HCT116 (cell line): Measurements from ENCODE around the gene MTRR. TPM values are rescaled to one million over a fixed set of nuclear protein-coding genes. Genes with fewer than 3 reads are reported as not detected.

ENCODE experiments used
- ATAC-seq: fragments of 200-7000 bp; cut with Tn5 transposase; 2 replicates; pipeline ENCODE4 v1.9.1; 2020; ENCODE audit warnings: mild to moderate bottlenecking, moderate library complexity
- BruUV-seq: library from RNA; stranded (reverse); fragments of 400-500 nt; replicated peaks from 2 replicates; lab custom pipeline; 2021; lab: Mats Ljungman, UMichigan
- CTCF ChIA-PET: fragments of 300-600 bp; sonication (Branson Sonifier 250); formaldehyde crosslinking; loops from one replicate; lab custom pipeline; 2021; ENCODE audit warnings: antibody characterized with exemption; lab: Charles Lee
- POLR2A ChIA-PET: fragments of 300-600, 350-600 bp; sonication (Branson Sonifier 250); formaldehyde crosslinking; loops from one replicate; lab custom pipeline; 2021; ENCODE audit warnings: antibody characterized with exemption; lab: Charles Lee
- RAD21 ChIA-PET, 2 experiments: fragments of 300-600 bp; sonication (Branson Sonifier 250); formaldehyde crosslinking; loops; one replicate each; lab custom pipeline; 2023; ENCODE audit warnings: low total read pairs in 2 of 2; ENCODE audit not compliant: uncharacterized antibody in 2 of 2, unreplicated experiment in 2 of 2, low non-redundant PET in 1 of 2; lab: Charles Lee
- DNase-seq: peaks from one replicate; pipeline ENCODE4 v3.0.0-alpha.2; 2010; ENCODE audit warnings: low read depth, low spot score
- H2AFZ ChIP-seq: fragments of 200-600 bp; shearing (Covaris generic), sonication (generic); 2 replicates; pipeline ENCODE4 v1.6.1; 2017; ENCODE audit warnings: low read depth, mixed run types, mixed read lengths, antibody characterized with exemption, low read length; ENCODE audit not compliant: poor library complexity, severe bottlenecking
- H3K27ac ChIP-seq: 2 replicates; pipeline ENCODE4 v1.5.1; 2012; ENCODE audit warnings: low read depth, low read length
- H3K27me3 ChIP-seq: fragments of 200-600 bp; sonication (generic); 2 replicates; pipeline ENCODE4 v1.6.1; 2016; ENCODE audit warnings: mixed run types, low read length, mixed read lengths; ENCODE audit not compliant: insufficient read depth
- H3K36me3 ChIP-seq, 2 experiments: fragments of 200-500 bp in 1 of 2; fragments of 200-600 bp in 1 of 2; sonication (Bioruptor generic) in 1 of 2; sonication (generic) in 1 of 2; 2 replicates each; pipeline versions ENCODE4 v1.5.1 to v1.6.1; 2014 to 2016; ENCODE audit warnings: low read length in 2 of 2, inconsistent platforms in 1 of 2, mixed read lengths in 1 of 2, mixed run types in 1 of 2; ENCODE audit not compliant: insufficient read depth in 2 of 2, control insufficient read depth in 1 of 2
- H3K4me1 ChIP-seq, 2 experiments: fragments of 200-600 bp in 1 of 2; sonication (generic) in 1 of 2; 2 replicates each; pipeline versions ENCODE4 v1.5.1 to v1.6.1; 2012 to 2017; ENCODE audit warnings: low read length in 2 of 2, inconsistent platforms in 1 of 2, mild to moderate bottlenecking in 1 of 2, mixed read lengths in 1 of 2, mixed run types in 1 of 2, moderate library complexity in 1 of 2; ENCODE audit not compliant: insufficient read depth in 2 of 2, control insufficient read depth in 1 of 2
- H3K4me2 ChIP-seq: fragments of 200-600 bp; sonication (generic); 2 replicates; pipeline ENCODE4 v1.6.1; 2017; ENCODE audit warnings: mixed run types, low read length, mixed read lengths
- H3K4me3 ChIP-seq, 2 experiments: fragments of 200-600 bp in 1 of 2; sonication (generic) in 1 of 2; replicated peaks in 1 of 2; 2 replicates each; pipeline ENCODE4 v1.5.1; 2011 to 2016; ENCODE audit warnings: low read length in 2 of 2, control low read depth in 1 of 2, low read depth in 1 of 2, mild to moderate bottlenecking in 1 of 2, mixed read lengths in 1 of 2, mixed run types in 1 of 2
- H3K79me2 ChIP-seq: fragments of 200-600 bp; sonication (generic); 2 replicates; pipeline ENCODE4 v1.6.1; 2017; ENCODE audit warnings: mild to moderate bottlenecking, mixed run types, low read length, moderate library complexity, mixed read lengths; ENCODE audit not compliant: insufficient read depth
- H3K9ac ChIP-seq: fragments of 200-600 bp; sonication (generic); 2 replicates; pipeline ENCODE4 v1.6.1; 2016; ENCODE audit warnings: low read length, mixed read lengths
- H3K9me2 ChIP-seq: fragments of 200-600 bp; sonication (generic), shearing (Covaris generic); 2 replicates; pipeline ENCODE4 v1.6.1; 2017; ENCODE audit warnings: mixed run types, mild to moderate bottlenecking, moderate library complexity; ENCODE audit not compliant: insufficient read depth
- H3K9me3 ChIP-seq, 2 experiments: fragments of 200-500 bp in 1 of 2; fragments of 200-600 bp in 1 of 2; sonication (Bioruptor generic) in 1 of 2; sonication (generic) in 1 of 2; 2 replicates each; pipeline ENCODE4 v1.6.1; 2014 to 2017; ENCODE audit warnings: low read length in 2 of 2, mixed read lengths in 2 of 2, inconsistent platforms in 1 of 2, low read depth in 1 of 2, mild to moderate bottlenecking in 1 of 2, mixed run types in 1 of 2, moderate library complexity in 1 of 2; ENCODE audit not compliant: control insufficient read depth in 1 of 2, insufficient read depth in 1 of 2
- H4K20me1 ChIP-seq: fragments of 200-600 bp; sonication (generic), shearing (Covaris generic); 2 replicates; pipeline ENCODE4 v1.6.1; 2017; ENCODE audit warnings: mixed run types, mild to moderate bottlenecking, moderate library complexity; ENCODE audit not compliant: insufficient read depth
- CBX3 ChIP-seq: IDR thresholded peaks from 2 replicates; pipeline ENCODE4 v1.6.1; 2012; ENCODE audit warnings: low read depth
- CEBPB ChIP-seq: IDR thresholded peaks from 2 replicates; pipeline ENCODE4 v1.6.1; 2012; ENCODE audit warnings: low read depth
- EGR1 ChIP-seq: IDR thresholded peaks from 2 replicates; pipeline ENCODE4 v1.6.1; 2012; ENCODE audit warnings: low read depth
- EZH2phosphoT487 ChIP-seq: fragments of 200-600 bp; IDR thresholded peaks from 2 replicates; pipeline ENCODE4 v1.6.1; 2018; ENCODE audit warnings: antibody characterized with exemption, borderline replicate concordance
- FOSL1 ChIP-seq: IDR thresholded peaks from 2 replicates; pipeline ENCODE4 v1.6.1; 2012; ENCODE audit warnings: low read depth
- JUND ChIP-seq: IDR thresholded peaks from 2 replicates; pipeline ENCODE4 v1.6.1; 2012
- MAX ChIP-seq: IDR thresholded peaks from 2 replicates; pipeline ENCODE4 v1.6.1; 2012
- POLR2A ChIP-seq: IDR thresholded peaks from 2 replicates; pipeline ENCODE4 v1.7.0; 2011; ENCODE audit warnings: borderline replicate concordance; ENCODE audit not compliant: insufficient read depth, insufficient read length; ENCODE audit errors: extremely low read depth
- RAD21 ChIP-seq: IDR thresholded peaks from 2 replicates; pipeline ENCODE4 v1.6.1; 2012; ENCODE audit warnings: low read depth, mild to moderate bottlenecking
- SIN3A ChIP-seq: IDR thresholded peaks from 2 replicates; pipeline ENCODE4 v1.6.1; 2012; ENCODE audit warnings: low read depth
- SP1 ChIP-seq: IDR thresholded peaks from 2 replicates; pipeline ENCODE4 v1.6.1; 2012; ENCODE audit warnings: low read depth
- TCF7L2 ChIP-seq: IDR thresholded peaks from 2 replicates; pipeline ENCODE4 v1.7.0; 2011; ENCODE audit warnings: borderline replicate concordance, inconsistent platforms; ENCODE audit not compliant: insufficient read depth, insufficient read length; ENCODE audit errors: extremely low read depth
- YY1 ChIP-seq: IDR thresholded peaks from 2 replicates; pipeline ENCODE4 v1.6.1; 2011; ENCODE audit warnings: low read length, low read depth, moderate library complexity, mild to moderate bottlenecking; ENCODE audit not compliant: insufficient replicate concordance; ENCODE audit errors: extremely low read depth
- ZFX ChIP-seq: fragments of 450-650 bp; IDR thresholded peaks from 2 replicates; pipeline ENCODE4 v1.6.1; 2017
- ZNF274 ChIP-seq: fragments of 200-500 bp; sonication (Bioruptor generic); IDR thresholded peaks from 2 replicates; pipeline ENCODE4 v1.6.1; 2014; ENCODE audit warnings: mild to moderate bottlenecking, low read depth, low read length, inconsistent platforms
- intact Hi-C: fragments of 100-400 bp; cut with micrococcal nuclease; formaldehyde crosslinking; loops from 2 replicates; pipeline ENCODE4 v1.10.0; 2022
- total RNA-seq: library from RNA; stranded (reverse); gene quantifications from one replicate; pipeline ENCODE4 v1.2.1, GENCODE V29; 2021; ENCODE audit not compliant: unreplicated experiment
- TF ChIP-seq, protein P1 (sequence below): IDR thresholded peaks from 2 replicates; pipeline ENCODE4 v1.6.1; 2011; ENCODE audit warnings: mild to moderate bottlenecking, low read length, moderate library complexity; ENCODE audit not compliant: insufficient replicate concordance; ENCODE audit errors: extremely low read depth
- TF ChIP-seq, protein P2 (sequence below): IDR thresholded peaks from 2 replicates; pipeline ENCODE4 v1.6.1; 2012; ENCODE audit warnings: low read depth
- TF ChIP-seq, protein P3 (sequence below), 3 experiments: fragments of 200-600 bp in 1 of 3; sonication (generic) in 1 of 3; IDR thresholded peaks in 2 of 3; conservative IDR thresholded peaks in 1 of 3; 2 replicates each; pipeline ENCODE4 v1.5.1; 2012 to 2017; ENCODE audit warnings: low read depth in 2 of 3, low read length in 2 of 3, antibody characterized with exemption in 1 of 3, borderline replicate concordance in 1 of 3, control low read depth in 1 of 3, mild to moderate bottlenecking in 1 of 3, mixed read lengths in 1 of 3, mixed run types in 1 of 3, moderate library complexity in 1 of 3; ENCODE audit not compliant: insufficient read depth in 1 of 3
- TF ChIP-seq, protein P4 (sequence below): IDR thresholded peaks from 2 replicates; pipeline ENCODE4 v1.6.1; 2012

Gene MTRR
- total RNA-seq, 1 experiment from 2014 or later, result 32.5 TPM

DNA sequence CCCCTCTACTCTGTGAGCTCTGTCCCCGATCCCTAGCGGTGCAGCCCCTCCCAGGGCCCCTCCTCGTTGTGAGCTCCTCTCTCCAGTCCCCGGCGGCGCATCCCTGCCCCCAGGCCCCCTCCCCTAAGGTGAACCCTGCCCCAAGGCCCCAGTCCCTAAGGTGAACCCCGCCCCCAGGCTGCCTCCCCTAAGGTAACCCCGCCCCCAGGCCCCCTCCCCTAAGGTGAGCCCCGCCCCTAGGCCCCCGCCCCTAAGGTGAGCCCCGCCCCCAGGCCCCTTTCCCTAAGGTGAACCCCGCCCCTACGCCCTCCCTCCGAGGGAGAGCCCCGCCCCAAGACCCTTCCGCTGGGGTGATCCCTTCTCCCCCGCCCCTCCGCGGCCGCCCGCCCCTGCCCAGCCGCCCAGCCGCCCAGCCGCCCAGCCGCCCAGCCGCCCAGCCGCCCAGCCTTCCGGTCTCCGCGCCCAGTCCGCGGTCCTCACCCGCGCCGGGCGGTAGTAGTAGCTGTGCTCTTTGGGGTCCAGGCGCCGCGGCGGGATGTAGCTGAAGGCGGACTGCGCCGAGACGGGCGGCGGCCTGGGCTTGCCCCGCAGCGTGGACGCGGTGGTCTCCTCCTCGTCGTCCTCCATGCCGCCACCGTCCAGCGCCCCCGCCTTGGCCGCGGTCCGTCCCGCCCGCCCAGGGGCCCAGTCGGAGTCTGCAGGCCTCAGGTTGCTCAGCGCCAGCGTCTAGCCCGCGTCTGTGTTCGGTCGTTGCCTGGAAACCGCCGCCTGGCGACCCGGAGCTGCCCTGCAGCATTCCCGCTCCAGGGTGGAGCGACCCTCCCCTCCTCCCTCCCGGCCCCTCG lies 18.3 kb upstream of the MTRR start, which contains the start of gene CFAP90:
CFAP90 (minus strand) TSS at position 739 of the 845 bp plus-strand sequence; CDS start at position 627, 112 bp downstream.
- no peaks in the 10 kb centered on the region for H3K9me2 ChIP-seq
- POLR2A ChIA-PET, result no interaction called here
- H3K9me3 ChIP-seq, result no peaks in the 10 kb centered on the region
- H3K27ac ChIP-seq, result no peak within 1 kb of the TSS
- ATAC-seq, result no peak
- no TSS peak for BruUV-seq
- no peaks in the 10 kb centered on the region for H3K79me2 ChIP-seq
- TF ChIP-seq TCF7L2 (no peak), FOSL1 (no peak), ZNF274 (no peak), CBX3 (no peak), SIN3A (no peak), POLR2A (no peak), EZH2phosphoT487 (no peak), CEBPB (no peak), EGR1 (no peak), RAD21 (no peak), ZFX (no peak), JUND (no peak), YY1 (no peak), MAX (no peak), SP1 (no peak)
- TF ChIP-seq, protein P1, sequence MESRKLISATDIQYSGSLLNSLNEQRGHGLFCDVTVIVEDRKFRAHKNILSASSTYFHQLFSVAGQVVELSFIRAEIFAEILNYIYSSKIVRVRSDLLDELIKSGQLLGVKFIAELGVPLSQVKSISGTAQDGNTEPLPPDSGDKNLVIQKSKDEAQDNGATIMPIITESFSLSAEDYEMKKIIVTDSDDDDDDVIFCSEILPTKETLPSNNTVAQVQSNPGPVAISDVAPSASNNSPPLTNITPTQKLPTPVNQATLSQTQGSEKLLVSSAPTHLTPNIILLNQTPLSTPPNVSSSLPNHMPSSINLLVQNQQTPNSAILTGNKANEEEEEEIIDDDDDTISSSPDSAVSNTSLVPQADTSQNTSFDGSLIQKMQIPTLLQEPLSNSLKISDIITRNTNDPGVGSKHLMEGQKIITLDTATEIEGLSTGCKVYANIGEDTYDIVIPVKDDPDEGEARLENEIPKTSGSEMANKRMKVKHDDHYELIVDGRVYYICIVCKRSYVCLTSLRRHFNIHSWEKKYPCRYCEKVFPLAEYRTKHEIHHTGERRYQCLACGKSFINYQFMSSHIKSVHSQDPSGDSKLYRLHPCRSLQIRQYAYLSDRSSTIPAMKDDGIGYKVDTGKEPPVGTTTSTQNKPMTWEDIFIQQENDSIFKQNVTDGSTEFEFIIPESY, result no peak
- TF ChIP-seq, protein P2, sequence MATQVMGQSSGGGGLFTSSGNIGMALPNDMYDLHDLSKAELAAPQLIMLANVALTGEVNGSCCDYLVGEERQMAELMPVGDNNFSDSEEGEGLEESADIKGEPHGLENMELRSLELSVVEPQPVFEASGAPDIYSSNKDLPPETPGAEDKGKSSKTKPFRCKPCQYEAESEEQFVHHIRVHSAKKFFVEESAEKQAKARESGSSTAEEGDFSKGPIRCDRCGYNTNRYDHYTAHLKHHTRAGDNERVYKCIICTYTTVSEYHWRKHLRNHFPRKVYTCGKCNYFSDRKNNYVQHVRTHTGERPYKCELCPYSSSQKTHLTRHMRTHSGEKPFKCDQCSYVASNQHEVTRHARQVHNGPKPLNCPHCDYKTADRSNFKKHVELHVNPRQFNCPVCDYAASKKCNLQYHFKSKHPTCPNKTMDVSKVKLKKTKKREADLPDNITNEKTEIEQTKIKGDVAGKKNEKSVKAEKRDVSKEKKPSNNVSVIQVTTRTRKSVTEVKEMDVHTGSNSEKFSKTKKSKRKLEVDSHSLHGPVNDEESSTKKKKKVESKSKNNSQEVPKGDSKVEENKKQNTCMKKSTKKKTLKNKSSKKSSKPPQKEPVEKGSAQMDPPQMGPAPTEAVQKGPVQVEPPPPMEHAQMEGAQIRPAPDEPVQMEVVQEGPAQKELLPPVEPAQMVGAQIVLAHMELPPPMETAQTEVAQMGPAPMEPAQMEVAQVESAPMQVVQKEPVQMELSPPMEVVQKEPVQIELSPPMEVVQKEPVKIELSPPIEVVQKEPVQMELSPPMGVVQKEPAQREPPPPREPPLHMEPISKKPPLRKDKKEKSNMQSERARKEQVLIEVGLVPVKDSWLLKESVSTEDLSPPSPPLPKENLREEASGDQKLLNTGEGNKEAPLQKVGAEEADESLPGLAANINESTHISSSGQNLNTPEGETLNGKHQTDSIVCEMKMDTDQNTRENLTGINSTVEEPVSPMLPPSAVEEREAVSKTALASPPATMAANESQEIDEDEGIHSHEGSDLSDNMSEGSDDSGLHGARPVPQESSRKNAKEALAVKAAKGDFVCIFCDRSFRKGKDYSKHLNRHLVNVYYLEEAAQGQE, result no peak
- TF ChIP-seq, protein P3, sequence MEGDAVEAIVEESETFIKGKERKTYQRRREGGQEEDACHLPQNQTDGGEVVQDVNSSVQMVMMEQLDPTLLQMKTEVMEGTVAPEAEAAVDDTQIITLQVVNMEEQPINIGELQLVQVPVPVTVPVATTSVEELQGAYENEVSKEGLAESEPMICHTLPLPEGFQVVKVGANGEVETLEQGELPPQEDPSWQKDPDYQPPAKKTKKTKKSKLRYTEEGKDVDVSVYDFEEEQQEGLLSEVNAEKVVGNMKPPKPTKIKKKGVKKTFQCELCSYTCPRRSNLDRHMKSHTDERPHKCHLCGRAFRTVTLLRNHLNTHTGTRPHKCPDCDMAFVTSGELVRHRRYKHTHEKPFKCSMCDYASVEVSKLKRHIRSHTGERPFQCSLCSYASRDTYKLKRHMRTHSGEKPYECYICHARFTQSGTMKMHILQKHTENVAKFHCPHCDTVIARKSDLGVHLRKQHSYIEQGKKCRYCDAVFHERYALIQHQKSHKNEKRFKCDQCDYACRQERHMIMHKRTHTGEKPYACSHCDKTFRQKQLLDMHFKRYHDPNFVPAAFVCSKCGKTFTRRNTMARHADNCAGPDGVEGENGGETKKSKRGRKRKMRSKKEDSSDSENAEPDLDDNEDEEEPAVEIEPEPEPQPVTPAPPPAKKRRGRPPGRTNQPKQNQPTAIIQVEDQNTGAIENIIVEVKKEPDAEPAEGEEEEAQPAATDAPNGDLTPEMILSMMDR (IDR thresholded peaks at IDR 0.05 in 2 of 3, conservative IDR thresholded peaks at IDR 0.05 in 1 of 3; ENCODE audit: borderline replicate concordance in 1 of 3, insufficient read depth in 1 of 3, low read depth in 2 of 3, low read length in 2 of 3), result no peak
- TF ChIP-seq, protein P4, sequence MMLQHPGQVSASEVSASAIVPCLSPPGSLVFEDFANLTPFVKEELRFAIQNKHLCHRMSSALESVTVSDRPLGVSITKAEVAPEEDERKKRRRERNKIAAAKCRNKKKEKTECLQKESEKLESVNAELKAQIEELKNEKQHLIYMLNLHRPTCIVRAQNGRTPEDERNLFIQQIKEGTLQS, result no peak
- H2AFZ ChIP-seq, result no peak within 1 kb of the TSS
- H3K4me2 ChIP-seq, result no peak within 1 kb of the TSS
- CTCF ChIA-PET, result no interaction called here
- H3K36me3 ChIP-seq, result no peaks in the 10 kb centered on the region
- H3K4me3 ChIP-seq, result no peak within 1 kb of the TSS
- RAD21 ChIA-PET, result interaction anchor here in 1 of 2 experiments (0.7 kb wide), 1 partner anchor 1714 kb away, joined by 5 read pairs; no protein-coding TSS in a partner anchor
- H4K20me1 ChIP-seq, result no peaks in the 10 kb centered on the region
- H3K27me3 ChIP-seq, result no peaks in the 10 kb centered on the region
- no peaks in the 10 kb centered on the region for H3K4me1 ChIP-seq
- intact Hi-C loops, result no loop called here
- no peak for DNase-seq
- H3K9ac ChIP-seq, result no peak within 1 kb of the TSS
